ENCODE data around the gene WSCD2. TPM values are rescaled to one million over a fixed set of nuclear protein-coding genes. Genes with fewer than 3 reads are reported as not detected.

WSCD2 gene
- polyA plus RNA-seq, 1 of the 3 experiments (the other 2 are of a cell fraction): 0.03 TPM

GRCh38 chr12:108109954-108110353 lies 19.1 kb upstream of the WSCD2 start (continued):
- TF ChIP-seq RCOR1 (IDR thresholded peaks at IDR 0.05; ENCODE audit: low read length): no peak
- no peak for TF ChIP-seq SMC3 (IDR thresholded peaks at IDR 0.05; ENCODE audit: low read depth, low read length)
- no peak for TF ChIP-seq MAX (IDR thresholded peaks at IDR 0.05; ENCODE audit: low read depth)
- TF ChIP-seq MEF2A (IDR thresholded peaks at IDR 0.05; ENCODE audit: borderline replicate concordance, low read depth): no peak
- no peak for TF ChIP-seq GATA2 (CRISPR knock-in tag; IDR thresholded peaks at IDR 0.05)
- no peak for TF ChIP-seq IRF3 (IDR thresholded peaks at IDR 0.05; ENCODE audit: low read depth, low read length)
- TF ChIP-seq POLR2AphosphoS5 (IDR thresholded peaks at IDR 0.05; ENCODE audit: low read depth, low read length): no peak

GRCh38 chr12:108110844-108111243 lies 18.2 kb upstream of the WSCD2 start:
- 25% methylated on average over 1 of the region's 1 CpG for whole genome bisulfite sequencing (ENCODE audit: low lambda C conversion rate)
- CTCF ChIA-PET: no interaction called here
- TF ChIP-seq RFX5 (IDR thresholded peaks at IDR 0.05; ENCODE audit: low read length) (no peak), FOSL2 (IDR thresholded peaks at IDR 0.05; ENCODE audit: borderline replicate concordance, low read depth) (no peak), MAX (IDR thresholded peaks at IDR 0.05; ENCODE audit: low read depth) (no peak), USF1 (IDR thresholded peaks at IDR 0.05; ENCODE audit: borderline replicate concordance, low read depth) (no peak), NFIC (IDR thresholded peaks at IDR 0.05; ENCODE audit: borderline replicate concordance) (no peak), EZH2phosphoT487 (IDR thresholded peaks at IDR 0.05; ENCODE audit: borderline replicate concordance, low read depth) (no peak), POLR2AphosphoS5 (IDR thresholded peaks at IDR 0.05; ENCODE audit: low read depth, low read length) (no peak), GATA2 (CRISPR knock-in tag; IDR thresholded peaks at IDR 0.05) (no peak), TEAD4 (IDR thresholded peaks at IDR 0.05; ENCODE audit: borderline replicate concordance, insufficient read depth) (no peak), YY1 (IDR thresholded peaks at IDR 0.05; ENCODE audit: low read depth) (no peak), TAF1 (IDR thresholded peaks at IDR 0.05; ENCODE audit: borderline replicate concordance, low read depth, low read length) (no peak), SMC3 (IDR thresholded peaks at IDR 0.05; ENCODE audit: low read depth, low read length) (no peak), FOXM1 (IDR thresholded peaks at IDR 0.05; ENCODE audit: low read depth) (no peak), IRF3 (IDR thresholded peaks at IDR 0.05; ENCODE audit: low read depth, low read length) (no peak), SIN3A (IDR thresholded peaks at IDR 0.05; ENCODE audit: borderline replicate concordance, low read depth, low read length) (no peak), ZBTB33 (IDR thresholded peaks at IDR 0.05; ENCODE audit: borderline replicate concordance, low read depth) (no peak), CTCF (IDR thresholded peaks at IDR 0.05) (no peak), RCOR1 (IDR thresholded peaks at IDR 0.05; ENCODE audit: low read length) (no peak), GABPA (IDR thresholded peaks at IDR 0.05; ENCODE audit: low read depth) (no peak), MXI1 (IDR thresholded peaks at IDR 0.05; ENCODE audit: low read depth, low read length) (no peak)

More at GRCh38 chr12:108110844-108111243, 18.2 kb upstream of the WSCD2 start:
- POLR2A ChIA-PET: no interaction called here
- Histone ChIP-seq H2AFZ (ENCODE audit: low read depth) (no peak overlapping the region), H3K9me2 (no peaks in the 10 kb centered on the region), H3K4me3 (ENCODE audit: low read depth in 2 of 2, low read length in 1 of 2) (no peak overlapping the region), H3K9ac (no peak overlapping the region), H3K9me3 (no peaks in the 10 kb centered on the region), H3K4me1 (ENCODE audit: control insufficient read depth in 1 of 2, insufficient read depth in 2 of 2, low read depth in 1 of 2, low read length in 1 of 2) (peaks cover 0 to 8% of the 10 kb centered on the region in 2 experiments; a peak in 1 of 4 replicates), H3K79me2 (ENCODE audit: insufficient read depth) (no peaks in the 10 kb centered on the region), H4K20me1 (ENCODE audit: insufficient read depth) (no peaks in the 10 kb centered on the region), H3F3A (replicated peaks; ENCODE audit: insufficient read depth) (no peaks in the 10 kb centered on the region), H3K36me3 (replicated peaks in 1 of 2; ENCODE audit: control insufficient read depth in 1 of 2, insufficient read depth in 2 of 2, low read length in 1 of 2) (no peaks in the 10 kb centered on the region), H3K27me3 (ENCODE audit: insufficient read depth) (no peaks in the 10 kb centered on the region), H3K4me2 (no peak overlapping the region), H3K27ac (ENCODE audit: low read depth in 2 of 2, low read length in 1 of 2) (no peak overlapping the region)
- DNase-seq: no peak

Measured in SK-N-SH (cell line).